ENCODE results near the gene TRAF3IP3.
A peak's percentile ranks its signal among the peaks of the same experiment; 100 is the strongest.

Gene TRAF3IP3

DNA sequence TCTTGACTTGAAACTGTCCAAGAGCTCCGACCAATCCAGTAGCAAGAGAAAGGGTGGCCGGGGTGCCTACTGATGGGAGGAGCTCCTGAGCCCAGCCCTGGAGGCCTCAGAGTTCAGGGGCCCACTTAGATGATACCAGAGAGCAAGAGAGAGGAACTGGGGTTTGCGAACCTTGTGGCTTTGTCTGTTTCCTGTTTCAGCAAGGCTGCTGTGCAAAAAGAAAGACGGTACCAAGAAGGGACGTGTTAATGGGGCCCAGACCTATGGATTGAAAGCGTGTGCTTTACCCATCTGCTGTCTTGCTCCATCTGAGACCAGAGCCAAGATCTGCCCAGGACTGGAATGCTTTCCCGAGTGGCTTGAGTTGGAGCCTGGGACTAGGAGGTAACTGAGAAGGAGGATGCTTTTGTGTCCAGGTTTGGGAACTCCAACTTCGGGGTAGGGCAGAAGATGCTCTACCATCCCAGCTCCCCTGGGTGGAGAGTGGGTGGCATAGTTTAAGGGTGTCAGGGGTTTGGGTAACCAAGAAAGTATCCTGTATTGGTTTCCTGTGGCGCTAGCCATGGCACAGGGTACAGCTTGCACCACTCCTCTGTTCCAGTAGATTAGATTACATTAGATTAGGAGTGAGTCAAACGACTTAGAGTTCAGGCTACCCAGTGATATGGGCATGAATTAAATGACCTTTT is at the start of gene TRAF3IP3:
TRAF3IP3 (plus strand) TSS at position 128 of the 689 bp plus-strand sequence. CDS start 3,987 bp downstream, outside the sequence.
- peak; percentile 58 to 62 for DNase-seq (ENCODE audit: low read depth in 2 of 2)

- no peak for DNase-seq (ENCODE audit: low read depth in 2 of 2)
These were observed 49.2 kb upstream of the TRAF3IP3 start for GRCh38 chr1:209706622-209707021.

DNA sequence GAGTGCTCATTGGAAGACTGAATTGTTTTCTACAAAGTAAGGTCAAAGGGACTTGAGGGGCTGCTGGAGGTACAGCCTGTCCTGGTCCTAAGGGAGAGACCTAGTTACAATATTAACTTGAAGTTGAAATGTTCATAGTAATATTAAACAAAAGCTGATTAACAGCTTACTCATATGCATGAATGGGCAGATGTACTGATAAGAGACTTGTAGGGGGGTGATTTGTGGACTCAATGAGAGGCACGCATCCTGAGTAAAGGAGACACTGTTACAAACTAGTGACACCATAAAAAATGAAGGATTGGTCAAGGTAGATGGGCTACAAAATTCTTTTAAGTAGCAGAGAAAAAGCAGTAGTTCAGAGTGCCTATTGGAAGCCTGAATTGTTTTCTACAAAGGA is 48.5 kb upstream of the TRAF3IP3 start:
- no peak for DNase-seq (ENCODE audit: low read depth in 2 of 2)

GRCh38 chr1:209708297-209708696 is 47.6 kb upstream of the TRAF3IP3 start:
- DNase-seq (ENCODE audit: low read depth in 2 of 2): no peak

- no peak for DNase-seq (ENCODE audit: low read depth in 2 of 2)
These were observed 45.8 kb upstream of the TRAF3IP3 start for GRCh38 chr1:209710093-209710492.

- DNase-seq (ENCODE audit: low read depth in 2 of 2): no peak
These were observed 45.0 kb upstream of the TRAF3IP3 start for GRCh38 chr1:209710847-209711246.

GRCh38 chr1:209714338-209714737 is 41.5 kb upstream of the TRAF3IP3 start:
- no peak for DNase-seq (ENCODE audit: low read depth in 2 of 2)

DNA sequence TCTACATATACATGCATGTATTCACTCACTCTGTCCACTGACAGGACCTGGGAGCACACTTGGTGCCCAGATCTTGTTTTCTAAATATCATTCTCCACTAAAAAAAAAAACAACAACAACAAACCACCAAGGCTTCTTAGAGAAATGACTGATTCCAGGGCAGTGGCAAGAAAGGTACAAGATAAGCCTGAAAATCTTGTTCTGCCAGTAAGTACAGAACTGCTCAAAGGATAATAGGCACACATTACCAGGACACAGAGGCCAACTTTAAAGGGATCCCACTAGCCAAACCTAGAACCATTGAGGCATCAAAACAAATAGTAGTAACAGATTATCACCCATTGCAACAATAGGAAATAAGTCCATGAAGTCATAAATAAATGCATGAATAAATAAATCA is 40.5 kb upstream of the TRAF3IP3 start:
- no peak for DNase-seq (ENCODE audit: low read depth in 2 of 2)

DNA sequence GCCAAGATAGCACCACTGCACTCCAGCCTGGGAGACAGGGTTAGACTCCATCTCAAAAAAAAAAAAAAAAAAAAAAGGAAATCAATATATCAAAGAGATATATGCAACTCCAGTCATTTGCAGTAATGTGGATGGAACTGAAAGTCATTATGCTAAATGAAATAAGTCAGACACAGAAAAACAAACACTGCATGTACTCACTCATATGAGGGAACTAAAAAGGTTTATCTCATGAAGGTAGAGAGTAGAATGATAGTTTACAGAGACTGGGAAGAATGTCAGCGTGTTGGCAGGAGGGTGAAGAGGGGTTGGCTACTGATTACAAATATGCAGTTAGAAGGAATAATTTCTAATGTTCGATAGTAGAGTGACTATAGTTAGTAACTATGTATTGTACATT is 38.0 kb upstream of the TRAF3IP3 start:
- no peak for DNase-seq (ENCODE audit: low read depth in 2 of 2)

DNA sequence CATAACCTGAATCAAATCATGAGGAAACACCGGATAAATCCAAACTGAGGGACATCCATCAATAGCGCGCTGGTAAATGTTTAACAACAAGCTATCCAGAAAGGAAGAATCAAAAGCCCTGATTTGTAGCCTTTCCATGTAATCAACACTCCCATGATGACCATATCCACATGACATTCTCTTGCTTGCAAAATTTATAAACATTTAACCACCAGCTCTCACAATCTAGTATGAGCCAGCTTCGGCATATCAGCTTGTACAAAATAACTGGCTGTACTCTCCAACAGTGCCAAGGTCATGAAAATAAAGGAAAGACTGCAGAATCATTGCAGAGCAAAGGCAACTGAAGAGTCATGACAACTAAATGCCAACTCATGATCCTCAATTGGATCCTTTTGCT is 35.5 kb upstream of the TRAF3IP3 start:
- no peak for DNase-seq (ENCODE audit: low read depth in 2 of 2)

- no peak for DNase-seq (ENCODE audit: low read depth in 2 of 2)
These were observed 35.0 kb upstream of the TRAF3IP3 start for GRCh38 chr1:209720826-209721225.

- no peak for DNase-seq (ENCODE audit: low read depth in 2 of 2)
These were observed 34.5 kb upstream of the TRAF3IP3 start for GRCh38 chr1:209721323-209721722.

DNA sequence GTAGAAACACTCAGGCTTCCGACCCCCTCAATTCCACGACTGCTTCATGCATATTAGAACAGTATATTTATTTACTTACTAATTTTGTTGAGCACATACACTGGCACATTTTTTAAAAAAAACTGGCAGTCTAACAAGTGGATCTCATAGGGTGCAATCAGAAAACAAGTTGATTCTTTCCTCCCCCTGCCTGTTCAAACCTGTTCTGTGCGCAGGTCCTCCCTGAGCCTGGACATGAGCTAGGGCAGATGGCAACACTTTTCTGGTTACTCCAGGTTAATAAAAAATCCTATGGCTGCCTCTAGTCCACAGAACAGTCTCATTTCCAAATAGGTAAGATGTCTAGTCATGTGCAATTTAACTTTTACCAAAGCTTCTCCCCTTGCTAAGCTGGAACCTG is 32.6 kb upstream of the TRAF3IP3 start:
- no peak for DNase-seq (ENCODE audit: low read depth in 2 of 2)

- DNase-seq (ENCODE audit: low read depth in 2 of 2): no peak
These were observed 31.8 kb upstream of the TRAF3IP3 start for GRCh38 chr1:209723756-209724693.

DNA sequence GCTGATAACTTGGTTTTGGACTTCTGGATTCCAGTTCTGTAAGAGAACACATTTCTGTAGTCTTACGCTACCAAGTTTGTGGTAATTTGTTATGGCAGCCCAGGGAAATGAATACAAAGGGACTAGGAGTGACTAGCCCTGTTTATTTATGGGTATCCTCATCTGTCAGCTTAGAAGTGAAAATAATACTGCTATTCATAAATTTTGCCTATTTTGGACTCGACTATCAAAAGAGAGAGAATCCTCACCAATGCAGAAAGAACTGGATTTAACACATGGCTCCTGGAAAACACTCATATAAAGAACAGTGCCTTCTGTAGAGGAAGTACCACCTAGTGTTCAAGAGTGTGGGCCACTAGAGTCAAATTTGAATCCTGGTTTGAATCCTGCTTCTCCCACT is 28.6 kb upstream of the TRAF3IP3 start:
- DNase-seq (ENCODE audit: low read depth in 2 of 2): no peak

DNA sequence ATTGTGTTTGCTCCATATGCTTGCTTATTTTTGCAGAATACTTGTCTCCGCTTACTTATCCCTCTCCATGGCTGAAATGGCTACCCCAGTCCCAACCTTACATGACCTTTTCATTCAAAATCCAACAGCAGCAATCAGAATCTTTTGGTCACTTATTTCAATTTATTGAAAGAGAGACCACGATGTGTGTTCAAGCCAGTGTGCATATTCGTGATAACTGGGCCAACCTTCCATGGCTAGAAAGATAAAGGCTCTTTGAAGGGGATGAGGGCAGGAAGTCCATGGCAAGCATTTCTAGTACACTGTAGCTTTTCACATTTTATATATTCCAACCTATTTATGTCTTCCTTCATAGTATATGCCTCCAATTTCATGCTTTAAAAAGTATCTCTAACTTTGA is 28.1 kb upstream of the TRAF3IP3 start:
- DNase-seq (ENCODE audit: low read depth in 2 of 2): no peak

GRCh38 chr1:209728466-209728865 is 27.4 kb upstream of the TRAF3IP3 start:
- DNase-seq (ENCODE audit: low read depth in 2 of 2): no peak

- no peak for DNase-seq (ENCODE audit: low read depth in 2 of 2)
These were observed 26.4 kb upstream of the TRAF3IP3 start for GRCh38 chr1:209729436-209729835.

- DNase-seq (ENCODE audit: low read depth in 2 of 2): no peak
These were observed 23.1 kb upstream of the TRAF3IP3 start for GRCh38 chr1:209732725-209733124.

DNA sequence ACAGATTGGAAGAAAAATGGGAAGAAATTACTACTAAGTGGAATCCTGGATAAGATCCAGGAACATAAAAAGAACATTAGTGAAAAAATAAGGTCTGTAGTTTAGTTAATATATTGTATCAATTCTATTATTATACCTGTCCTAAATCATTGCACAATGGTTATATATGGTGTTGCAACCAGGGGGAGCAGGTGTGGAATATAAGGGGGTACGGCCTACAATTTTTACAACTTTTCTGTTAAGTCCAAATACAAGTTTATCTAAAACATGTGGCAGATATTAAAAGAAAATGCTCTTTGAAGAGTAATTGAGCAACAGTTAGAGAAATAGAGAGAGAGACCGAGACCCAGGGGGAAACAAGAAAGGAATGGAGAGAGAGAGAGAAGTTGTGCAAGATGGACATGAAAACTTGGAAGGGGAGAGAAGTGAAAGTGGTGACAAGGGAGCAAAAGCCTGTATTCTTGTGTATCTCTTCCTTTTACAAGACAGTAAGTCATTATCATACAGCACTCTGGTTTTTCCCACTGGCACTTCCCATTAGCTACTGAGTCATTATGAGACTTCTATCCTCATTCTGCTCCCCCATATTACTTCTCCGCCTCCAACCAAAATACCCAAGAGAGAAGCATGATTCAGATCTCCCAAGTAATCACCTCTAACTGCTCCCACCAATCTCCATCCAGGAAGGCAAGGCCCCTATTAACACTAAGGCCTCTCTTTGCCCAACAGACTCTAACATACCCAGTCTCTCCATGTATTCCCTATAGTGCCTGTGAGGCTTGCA is 22.3 kb upstream of the TRAF3IP3 start:
- no peak for DNase-seq (ENCODE audit: low read depth in 2 of 2)

GRCh38 chr1:209736490-209737117 is 19.2 kb upstream of the TRAF3IP3 start:
- DNase-seq (ENCODE audit: low read depth in 2 of 2): no peak

DNA sequence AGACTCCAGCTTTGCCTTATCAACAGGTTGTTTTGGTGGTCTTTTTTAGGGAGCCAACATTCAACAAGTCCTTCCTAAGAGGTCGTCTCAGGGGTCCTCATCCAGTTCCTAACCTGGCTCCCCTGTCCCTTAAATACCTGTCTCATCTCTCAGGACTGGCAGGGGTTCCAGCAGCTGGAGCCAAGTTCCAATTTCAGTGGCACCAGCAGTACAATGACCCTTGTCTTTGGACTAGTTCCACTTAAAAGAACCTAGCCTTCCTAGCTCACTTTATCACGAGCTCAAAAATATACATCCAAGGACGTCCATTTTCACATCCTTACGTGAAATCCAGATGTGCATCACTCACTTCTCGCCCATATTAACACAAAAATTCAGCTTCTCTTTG is 18.7 kb upstream of the TRAF3IP3 start:
- no peak for DNase-seq (ENCODE audit: low read depth in 2 of 2)

All from stimulated activated CD8-positive, alpha-beta memory T cell treated with anti-CD3 and anti-CD28 coated beads, Interleukin-7, amount 100 ng/mL, for 4 hours (primary cell).